Middle frontal gyrus (tissue), 1 donor: ENCODE measurements around the gene NDRG2.
"Not testable (repeated sequence)": the region's sequence is repeated elsewhere in the genome, so short reads cannot be mapped to it uniquely, and the experiment has no call there.

ENCODE experiments used
- DNase-seq: peaks from one replicate; pipeline ENCODE4 v3.0.0-alpha.2; 2015; ENCODE audit warnings: low spot score; ENCODE audit errors: extremely low spot score

NDRG2 gene

GRCh38 chr14:21056520-21057163, 31.8 kb upstream of the NDRG2 start:
- no peak for DNase-seq

GRCh38 chr14:21055432-21056117, 30.7 kb upstream of the NDRG2 start:
- DNase-seq: no peak

GRCh38 chr14:21054768-21055145, 29.9 kb upstream of the NDRG2 start:
- DNase-seq: no peak

GRCh38 chr14:21054123-21054767, 29.4 kb upstream of the NDRG2 start:
- DNase-seq: no peak

- DNase-seq: no peak
Observed at GRCh38 chr14:21053184-21054122, 28.6 kb upstream of the NDRG2 start.

GRCh38 chr14:21050597-21050996, 25.7 kb upstream of the NDRG2 start:
- no peak for DNase-seq

- DNase-seq: no peak
Observed at GRCh38 chr14:21049271-21049673, 24.4 kb upstream of the NDRG2 start.

GRCh38 chr14:21048638-21049037, 23.8 kb upstream of the NDRG2 start:
- DNase-seq: no peak

- DNase-seq: no peak
Observed at GRCh38 chr14:21047378-21047781, 22.5 kb upstream of the NDRG2 start.

GRCh38 chr14:21043974-21044618, 19.2 kb upstream of the NDRG2 start:
- DNase-seq: no peak

GRCh38 chr14:21043387-21043973, 18.6 kb upstream of the NDRG2 start:
- DNase-seq: no peak

GRCh38 chr14:21042918-21043317, 18.1 kb upstream of the NDRG2 start:
- DNase-seq: no peak

- DNase-seq: no peak
Observed at GRCh38 chr14:21041676-21042433, 17.0 kb upstream of the NDRG2 start, which contains the start of gene RNASE7. TSS of gene RNASE7 (plus strand) at chr14:21042362. CDS start at chr14:21042993, 631 bp downstream.

- not testable (repeated sequence) for DNase-seq
Observed at GRCh38 chr14:21040941-21041340, 16.1 kb upstream of the NDRG2 start.

- no peak for DNase-seq
Observed at GRCh38 chr14:21040370-21040925, 15.6 kb upstream of the NDRG2 start.

GRCh38 chr14:21039585-21040369, 14.9 kb upstream of the NDRG2 start:
- peak; percentile 44 for DNase-seq

- peak; percentile 42 for DNase-seq
Observed at GRCh38 chr14:21038441-21039422, 13.9 kb upstream of the NDRG2 start.
